K562 (cell line): ENCODE results near the gene CD164. TPM values are rescaled to one million over a fixed set of nuclear protein-coding genes. Genes with fewer than 3 reads are reported as not detected.

ENCODE experiments used
- DIDO1 ChIP-seq: fragments of 450-650 bp; IDR thresholded peaks from 2 replicates; pipeline ENCODE4 v1.6.1; 2016; ENCODE audit warnings: low read depth, missing biosample characterization, missing genetic modification characterization
- FOXM1 ChIP-seq, 2 experiments: fragments of 450-650 bp in 1 of 2; sonication (generic) in 1 of 2; formaldehyde crosslinking in 1 of 2; IDR thresholded peaks; 2 replicates each; pipeline versions ENCODE4 v1.6.1 to v1.9.0; 2017 to 2022; ENCODE audit warnings: low read depth in 2 of 2, mild to moderate bottlenecking in 2 of 2, missing genetic modification reagents in 1 of 2, moderate library complexity in 1 of 2
- KAT7 ChIP-seq: sonication (generic); formaldehyde crosslinking; IDR thresholded peaks from 2 replicates; pipeline ENCODE4 v1.8.0; 2022; ENCODE audit warnings: missing genetic modification reagents, mild to moderate bottlenecking, borderline replicate concordance
- NCOA6 ChIP-seq: fragments of 450-650 bp; IDR thresholded peaks from 2 replicates; pipeline ENCODE4 v1.6.1; 2017; ENCODE audit warnings: mild to moderate bottlenecking
- NR2C2 ChIP-seq, 2 experiments: fragments of 200-800 bp in 1 of 2; sonication (Bioruptor generic) in 1 of 2; sonication (generic) in 1 of 2; formaldehyde crosslinking in 1 of 2; IDR thresholded peaks; 2 replicates each; pipeline versions ENCODE4 v1.6.1 to v1.8.0; 2016 to 2022; ENCODE audit warnings: mild to moderate bottlenecking in 1 of 2, missing compliant biosample characterization in 1 of 2, missing genetic modification characterization in 1 of 2, missing genetic modification reagents in 1 of 2
- RBM15 ChIP-seq: fragments of 200-400 bp; formaldehyde crosslinking; IDR thresholded peaks from 2 replicates; pipeline ENCODE4 v1.6.1; 2018; ENCODE audit warnings: mild to moderate bottlenecking, low read length, moderate library complexity; ENCODE audit not compliant: insufficient read depth
- ZFP1 ChIP-seq: fragments of 450-650 bp; formaldehyde crosslinking; IDR thresholded peaks from 2 replicates; pipeline ENCODE4 v1.4.0; 2020; ENCODE audit warnings: mild to moderate bottlenecking, mixed read lengths
- ZNF12 ChIP-seq: sonication (generic); formaldehyde crosslinking; IDR thresholded peaks from 2 replicates; pipeline ENCODE4 v1.4.0; 2020; ENCODE audit warnings: mild to moderate bottlenecking, missing genetic modification reagents
- ZNF212 ChIP-seq: fragments of 450-650 bp; formaldehyde crosslinking; IDR thresholded peaks from 2 replicates; pipeline ENCODE4 v1.4.0; 2020; ENCODE audit warnings: mild to moderate bottlenecking
- ZNF217 ChIP-seq: sonication (generic); formaldehyde crosslinking; IDR thresholded peaks from 2 replicates; pipeline ENCODE4 v1.8.0; 2022; ENCODE audit warnings: mild to moderate bottlenecking, missing genetic modification reagents
- ZNF3 ChIP-seq: fragments of 250-450 bp; sonication (Bioruptor Pico); IDR thresholded peaks from 2 replicates; pipeline ENCODE4 v1.5.0; 2021; ENCODE audit warnings: mild to moderate bottlenecking, moderate library complexity
- polyA plus RNA-seq, 8 experiments: library from polyadenylated mRNA; depleted of rRNA in 4 of 8; stranded (reverse) in 5 of 8; unstranded in 3 of 8; fragments of >200 nt; fragmentation: Nextera tagmentation in 2 of 8; fragmentation: Illumina TruSeq in 1 of 8; extraction: Ambion mirVana in 2 of 8; extraction: Trizol in 1 of 8; gene quantifications; 2 replicates each; pipeline versions ENCODE4 v1.2.1 to v1.2.3, GENCODE V29; 2011 to 2014; ENCODE audit warnings: inconsistent platforms in 1 of 8, missing spikeins in 1 of 8
- total RNA-seq, 7 experiments: library from RNA; depleted of rRNA in 6 of 7; stranded (reverse); fragments of >200 nt in 6 of 7; fragmentation: Illumina TruSeq in 2 of 7; extraction: Trizol in 2 of 7; gene quantifications; 2 replicates each; pipeline versions ENCODE4 v1.2.1 to v1.2.3, GENCODE V29; 2011 to 2021; ENCODE audit warnings: low replicate concordance in 1 of 7
- TF ChIP-seq, protein P1 (sequence below): fragments of 250-450 bp; sonication (Bioruptor Pico); IDR thresholded peaks from 2 replicates; pipeline ENCODE4 v1.9.0; 2021; ENCODE audit warnings: mild to moderate bottlenecking, inconsistent platforms
- TF ChIP-seq, protein P2 (sequence below): IDR thresholded peaks from 3 replicates; pipeline ENCODE4 v1.6.1; 2011; ENCODE audit warnings: borderline replicate concordance, mild to moderate bottlenecking; ENCODE audit not compliant: insufficient read length, insufficient read depth

The CD164 gene
- total and polyA plus RNA-seq, 9 of the 15 experiments (the other 6 are each of a cell fraction or from before 2014, with no cell fraction given) = 79.5 to 317 (median 165) TPM

DNA sequence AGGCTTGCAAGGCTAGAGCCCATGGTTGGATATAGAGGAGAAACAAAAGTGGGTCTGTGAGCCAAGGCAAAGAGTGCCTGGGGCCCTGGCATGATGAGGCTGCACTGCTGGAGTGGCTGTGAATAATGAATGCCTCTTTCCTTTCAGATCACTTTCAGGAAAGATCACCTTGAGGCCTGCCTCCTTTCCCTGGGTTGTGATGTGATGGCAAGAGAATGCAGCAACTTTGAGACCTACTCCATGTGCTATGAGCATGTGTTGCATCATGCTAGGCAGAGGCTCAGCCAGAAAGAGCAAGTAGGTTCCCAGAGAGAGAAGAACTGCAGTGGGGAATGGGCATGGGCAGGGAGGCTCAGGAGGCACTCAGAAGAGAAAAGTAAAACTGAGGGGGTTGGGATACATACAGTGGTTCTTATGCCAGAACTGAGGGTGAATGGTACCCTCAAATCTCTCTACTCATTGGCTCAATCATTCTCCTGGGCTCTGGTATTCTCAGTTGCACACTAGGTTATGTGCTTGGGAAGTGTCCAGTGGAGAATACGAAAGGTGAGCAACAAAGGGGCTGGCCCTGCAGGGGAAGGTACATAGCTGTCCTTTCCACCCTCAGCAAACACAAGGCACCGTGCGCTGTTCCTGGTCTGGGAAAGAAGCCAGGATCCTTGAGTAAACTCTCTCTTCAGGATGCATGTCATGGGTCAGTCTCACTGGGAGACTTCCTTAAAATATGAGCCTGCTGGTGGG lies 45.9 kb downstream of the CD164 start (continued):
- TF ChIP-seq, protein P1, sequence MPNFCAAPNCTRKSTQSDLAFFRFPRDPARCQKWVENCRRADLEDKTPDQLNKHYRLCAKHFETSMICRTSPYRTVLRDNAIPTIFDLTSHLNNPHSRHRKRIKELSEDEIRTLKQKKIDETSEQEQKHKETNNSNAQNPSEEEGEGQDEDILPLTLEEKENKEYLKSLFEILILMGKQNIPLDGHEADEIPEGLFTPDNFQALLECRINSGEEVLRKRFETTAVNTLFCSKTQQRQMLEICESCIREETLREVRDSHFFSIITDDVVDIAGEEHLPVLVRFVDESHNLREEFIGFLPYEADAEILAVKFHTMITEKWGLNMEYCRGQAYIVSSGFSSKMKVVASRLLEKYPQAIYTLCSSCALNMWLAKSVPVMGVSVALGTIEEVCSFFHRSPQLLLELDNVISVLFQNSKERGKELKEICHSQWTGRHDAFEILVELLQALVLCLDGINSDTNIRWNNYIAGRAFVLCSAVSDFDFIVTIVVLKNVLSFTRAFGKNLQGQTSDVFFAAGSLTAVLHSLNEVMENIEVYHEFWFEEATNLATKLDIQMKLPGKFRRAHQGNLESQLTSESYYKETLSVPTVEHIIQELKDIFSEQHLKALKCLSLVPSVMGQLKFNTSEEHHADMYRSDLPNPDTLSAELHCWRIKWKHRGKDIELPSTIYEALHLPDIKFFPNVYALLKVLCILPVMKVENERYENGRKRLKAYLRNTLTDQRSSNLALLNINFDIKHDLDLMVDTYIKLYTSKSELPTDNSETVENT = no peak
- no peak for TF ChIP-seq FOXM1 (IDR thresholded peaks at IDR 0.05; ENCODE audit: low read depth)
- TF ChIP-seq FOXM1 (CRISPR knock-in tag; IDR thresholded peaks at IDR 0.05; ENCODE audit: low read depth) = no peak
- no peak for TF ChIP-seq DIDO1
- TF ChIP-seq, protein P2, sequence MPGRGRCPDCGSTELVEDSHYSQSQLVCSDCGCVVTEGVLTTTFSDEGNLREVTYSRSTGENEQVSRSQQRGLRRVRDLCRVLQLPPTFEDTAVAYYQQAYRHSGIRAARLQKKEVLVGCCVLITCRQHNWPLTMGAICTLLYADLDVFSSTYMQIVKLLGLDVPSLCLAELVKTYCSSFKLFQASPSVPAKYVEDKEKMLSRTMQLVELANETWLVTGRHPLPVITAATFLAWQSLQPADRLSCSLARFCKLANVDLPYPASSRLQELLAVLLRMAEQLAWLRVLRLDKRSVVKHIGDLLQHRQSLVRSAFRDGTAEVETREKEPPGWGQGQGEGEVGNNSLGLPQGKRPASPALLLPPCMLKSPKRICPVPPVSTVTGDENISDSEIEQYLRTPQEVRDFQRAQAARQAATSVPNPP = no peak
- no peak for TF ChIP-seq ZFP1
- no peak for TF ChIP-seq NCOA6
- no peak for TF ChIP-seq ZNF12 (CRISPR knock-in tag)
- no peak for TF ChIP-seq KAT7
- TF ChIP-seq NR2C2 (CRISPR knock-in tag; IDR thresholded peaks at IDR 0.05) = no peak
- TF ChIP-seq NR2C2 (tag; IDR thresholded peaks at IDR 0.05) = no peak
- TF ChIP-seq ZNF212 = no peak
- TF ChIP-seq ZNF3 = no peak
- TF ChIP-seq ZNF217 = no peak
- TF ChIP-seq RBM15 = no peak
